Osteoblast (primary cell): Measurements from ENCODE around the gene ABCG8. TPM values are rescaled to one million over a fixed set of nuclear protein-coding genes. Genes with fewer than 3 reads are reported as not detected.

Experiments
- DNase-seq: peaks from one replicate; pipeline ENCODE4 v3.0.0; 2011; ENCODE audit warnings: low spot score, mixed read lengths; ENCODE audit not compliant: insufficient read length; ENCODE audit errors: missing footprints
- H2AFZ ChIP-seq: 2 replicates; pipeline ENCODE4 v1.6.0; 2011; ENCODE audit warnings: mild to moderate bottlenecking, low read length
- H3K27ac ChIP-seq: 2 replicates; pipeline ENCODE4 v1.5.1; 2011; ENCODE audit warnings: mild to moderate bottlenecking, low read depth, low read length, moderate library complexity
- H3K27me3 ChIP-seq: 2 replicates; pipeline ENCODE4 v1.6.0; 2012; ENCODE audit warnings: mild to moderate bottlenecking, control low read depth, inconsistent platforms, low read length, moderate library complexity; ENCODE audit not compliant: insufficient read depth
- H3K36me3 ChIP-seq: 2 replicates; pipeline ENCODE4 v1.5.1; 2011; ENCODE audit warnings: mild to moderate bottlenecking, low read length, control low read depth, moderate library complexity; ENCODE audit not compliant: insufficient read depth
- H3K4me1 ChIP-seq: 2 replicates; pipeline ENCODE4 v1.5.1; 2011; ENCODE audit warnings: mild to moderate bottlenecking, low read length, control low read depth, moderate library complexity; ENCODE audit not compliant: insufficient read depth
- H3K4me2 ChIP-seq: 2 replicates; pipeline ENCODE4 v1.6.0; 2011; ENCODE audit warnings: mild to moderate bottlenecking, low read length; ENCODE audit not compliant: insufficient read depth
- H3K4me3 ChIP-seq: fragments of 200-600 bp; sonication (generic); 3 replicates; pipeline ENCODE4 v1.5.1; 2012; ENCODE audit warnings: mild to moderate bottlenecking, low read length, inconsistent platforms; ENCODE audit not compliant: insufficient read depth
- H3K79me2 ChIP-seq: 2 replicates; pipeline ENCODE4 v1.6.0; 2012; ENCODE audit warnings: mild to moderate bottlenecking, low read length, control low read depth, inconsistent platforms; ENCODE audit not compliant: insufficient read depth
- H3K9me3 ChIP-seq: 2 replicates; pipeline ENCODE4 v1.5.1; 2011; ENCODE audit warnings: low read depth, low read length, control low read depth
- H4K20me1 ChIP-seq: 2 replicates; pipeline ENCODE4 v1.6.0; 2012; ENCODE audit warnings: mild to moderate bottlenecking, low read length, control low read depth; ENCODE audit not compliant: insufficient read depth
- CTCF ChIP-seq: IDR thresholded peaks from 2 replicates; pipeline ENCODE4 v1.5.1; 2011; ENCODE audit warnings: mild to moderate bottlenecking, low read depth, low read length, moderate library complexity; ENCODE audit errors: extremely low read depth
- total RNA-seq: library from RNA; depleted of rRNA; stranded (reverse); fragments of >200 nt; gene quantifications from 2 replicates; pipeline ENCODE4 v1.2.3, GENCODE V29; 2012

The ABCG8 gene
- total RNA-seq, 1 donor, result not detected

DNA sequence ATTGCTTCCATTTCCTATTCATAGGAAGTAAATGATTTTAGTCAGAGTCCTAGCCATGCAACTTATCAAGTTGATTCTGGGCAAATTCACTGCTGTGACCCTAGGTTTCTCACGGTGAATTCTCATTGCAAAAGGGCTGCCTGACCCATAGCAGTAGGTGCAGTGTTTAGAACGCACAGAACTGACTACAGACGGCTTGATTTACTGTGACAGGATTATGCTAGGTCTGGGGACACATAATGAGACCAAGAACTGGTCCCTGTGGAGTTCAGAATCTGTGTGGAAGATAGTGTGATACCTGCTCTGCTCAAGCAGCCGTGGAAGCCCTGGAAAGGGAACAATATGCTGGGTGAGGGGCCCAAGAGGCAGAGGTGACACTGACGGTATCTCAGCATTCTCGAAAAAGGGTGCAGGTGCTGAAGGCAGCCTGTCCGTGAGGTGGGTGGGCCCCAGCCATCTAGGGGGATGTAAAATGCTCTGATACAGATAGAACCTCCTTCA lies 46.4 kb downstream of the ABCG8 start:
- no peak for DNase-seq
- H3K36me3 ChIP-seq, result peaks cover 23% of the 10 kb centered on the region
- no peaks in the 10 kb centered on the region for H3K4me1 ChIP-seq
- no peak for TF ChIP-seq CTCF
- H3K4me2 ChIP-seq, result no peak overlapping the region
- no peak overlapping the region for H3K27ac ChIP-seq
- no peaks in the 10 kb centered on the region for H3K9me3 ChIP-seq
- no peak overlapping the region for H2AFZ ChIP-seq
- H4K20me1 ChIP-seq, result no peaks in the 10 kb centered on the region
- H3K79me2 ChIP-seq, result no peaks in the 10 kb centered on the region
- H3K27me3 ChIP-seq, result no peaks in the 10 kb centered on the region
- no peak overlapping the region for H3K4me3 ChIP-seq

- Histone ChIP-seq H3K4me1 (no peaks in the 10 kb centered on the region), H3K9me3 (no peaks in the 10 kb centered on the region), H3K36me3 (peaks cover 38% of the 10 kb centered on the region), H3K27me3 (no peaks in the 10 kb centered on the region), H3K27ac (no peak overlapping the region), H2AFZ (no peak overlapping the region), H3K4me3 (no peak overlapping the region), H3K4me2 (no peak overlapping the region), H3K79me2 (no peaks in the 10 kb centered on the region), H4K20me1 (no peaks in the 10 kb centered on the region)
- no peak for TF ChIP-seq CTCF
- DNase-seq, result no peak
These were observed 48.4 kb downstream of the ABCG8 start for GRCh38 chr2:43887176-43887575.

DNA sequence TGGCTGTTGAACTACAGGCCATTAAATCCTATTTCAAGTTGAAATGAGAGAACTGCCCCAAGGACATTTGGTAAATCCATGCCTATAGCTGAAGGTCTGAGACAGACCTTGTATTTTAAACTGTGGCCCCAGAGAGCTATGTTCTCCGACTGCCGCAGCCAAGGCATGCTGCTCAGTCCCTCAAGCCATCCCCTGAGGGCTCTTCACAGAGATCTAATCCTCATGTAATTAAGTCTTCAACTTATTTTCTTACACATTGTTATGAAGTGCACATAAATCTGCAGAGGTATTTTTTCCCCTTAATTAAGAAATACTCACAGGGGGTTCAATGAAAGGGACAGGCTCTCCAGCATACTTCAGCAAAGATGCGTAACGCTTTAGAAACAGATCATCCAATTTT lies 50.6 kb downstream of the ABCG8 start:
- Histone ChIP-seq H3K4me2 (no peak overlapping the region), H3K4me1 (no peaks in the 10 kb centered on the region), H3K4me3 (no peak overlapping the region), H4K20me1 (no peaks in the 10 kb centered on the region), H3K27me3 (no peaks in the 10 kb centered on the region), H2AFZ (no peak overlapping the region), H3K36me3 (peaks cover 50% of the 10 kb centered on the region), H3K79me2 (no peaks in the 10 kb centered on the region), H3K27ac (no peak overlapping the region), H3K9me3 (no peaks in the 10 kb centered on the region)
- no peak for DNase-seq
- TF ChIP-seq CTCF, result no peak

GRCh38 chr2:43890855-43891254 lies 52.1 kb downstream of the ABCG8 start:
- H3K4me1 ChIP-seq, result no peaks in the 10 kb centered on the region
- H4K20me1 ChIP-seq, result no peaks in the 10 kb centered on the region
- no peak for TF ChIP-seq CTCF
- H3K4me3 ChIP-seq, result no peak overlapping the region
- H3K4me2 ChIP-seq, result no peak overlapping the region
- no peak for DNase-seq
- no peak overlapping the region for H3K27ac ChIP-seq
- no peaks in the 10 kb centered on the region for H3K9me3 ChIP-seq
- no peak overlapping the region for H2AFZ ChIP-seq
- H3K79me2 ChIP-seq, result no peaks in the 10 kb centered on the region
- H3K27me3 ChIP-seq, result no peaks in the 10 kb centered on the region
- H3K36me3 ChIP-seq, result peaks cover 53% of the 10 kb centered on the region
